ENCODE data around the gene HOXB9. TPM values are rescaled to one million over a fixed set of nuclear protein-coding genes. Genes with fewer than 3 reads are reported as not detected.

The HOXB9 gene
- total RNA-seq, 4 donors from 2014 or later: not detected

DNA sequence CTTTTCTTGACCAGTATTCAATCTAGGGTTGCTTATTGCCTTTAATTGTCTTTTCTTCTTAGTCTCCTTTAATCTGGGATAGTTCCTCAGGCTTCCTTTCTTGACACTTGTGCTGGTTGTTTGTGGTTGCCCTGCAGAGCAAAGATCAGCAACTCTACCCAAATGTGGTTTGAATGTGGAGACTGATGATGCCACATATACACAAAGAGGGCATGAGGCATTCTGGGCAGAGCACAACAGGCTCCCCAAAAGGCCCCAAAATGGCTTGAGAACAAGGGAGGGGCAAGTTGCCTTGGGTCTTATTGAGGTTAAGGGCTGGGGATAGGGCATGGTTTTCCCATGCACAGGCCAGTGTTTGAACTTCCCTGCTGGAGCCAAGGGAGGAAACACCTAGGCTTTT lies 29.8 kb upstream of the HOXB9 start:
- peaks cover 69% of the 10 kb centered on the region for H3K27me3 ChIP-seq
- H3K9me3 ChIP-seq: no peaks in the 10 kb centered on the region
- no peak for ATAC-seq
- H3K36me3 ChIP-seq: no peaks in the 10 kb centered on the region
- TF ChIP-seq POLR2AphosphoS5 (IDR thresholded peaks at IDR 0.05) (no peak), POLR2A (IDR thresholded peaks at IDR 0.05) (no peak), EP300 (IDR thresholded peaks at IDR 0.05) (no peak)
- TF ChIP-seq, protein P1, sequence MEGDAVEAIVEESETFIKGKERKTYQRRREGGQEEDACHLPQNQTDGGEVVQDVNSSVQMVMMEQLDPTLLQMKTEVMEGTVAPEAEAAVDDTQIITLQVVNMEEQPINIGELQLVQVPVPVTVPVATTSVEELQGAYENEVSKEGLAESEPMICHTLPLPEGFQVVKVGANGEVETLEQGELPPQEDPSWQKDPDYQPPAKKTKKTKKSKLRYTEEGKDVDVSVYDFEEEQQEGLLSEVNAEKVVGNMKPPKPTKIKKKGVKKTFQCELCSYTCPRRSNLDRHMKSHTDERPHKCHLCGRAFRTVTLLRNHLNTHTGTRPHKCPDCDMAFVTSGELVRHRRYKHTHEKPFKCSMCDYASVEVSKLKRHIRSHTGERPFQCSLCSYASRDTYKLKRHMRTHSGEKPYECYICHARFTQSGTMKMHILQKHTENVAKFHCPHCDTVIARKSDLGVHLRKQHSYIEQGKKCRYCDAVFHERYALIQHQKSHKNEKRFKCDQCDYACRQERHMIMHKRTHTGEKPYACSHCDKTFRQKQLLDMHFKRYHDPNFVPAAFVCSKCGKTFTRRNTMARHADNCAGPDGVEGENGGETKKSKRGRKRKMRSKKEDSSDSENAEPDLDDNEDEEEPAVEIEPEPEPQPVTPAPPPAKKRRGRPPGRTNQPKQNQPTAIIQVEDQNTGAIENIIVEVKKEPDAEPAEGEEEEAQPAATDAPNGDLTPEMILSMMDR (IDR thresholded peaks at IDR 0.05): no peak
- no peak overlapping the region for H3K27ac ChIP-seq
- H3K4me1 ChIP-seq: no peaks in the 10 kb centered on the region
- H3K4me3 ChIP-seq: no peak overlapping the region

DNA sequence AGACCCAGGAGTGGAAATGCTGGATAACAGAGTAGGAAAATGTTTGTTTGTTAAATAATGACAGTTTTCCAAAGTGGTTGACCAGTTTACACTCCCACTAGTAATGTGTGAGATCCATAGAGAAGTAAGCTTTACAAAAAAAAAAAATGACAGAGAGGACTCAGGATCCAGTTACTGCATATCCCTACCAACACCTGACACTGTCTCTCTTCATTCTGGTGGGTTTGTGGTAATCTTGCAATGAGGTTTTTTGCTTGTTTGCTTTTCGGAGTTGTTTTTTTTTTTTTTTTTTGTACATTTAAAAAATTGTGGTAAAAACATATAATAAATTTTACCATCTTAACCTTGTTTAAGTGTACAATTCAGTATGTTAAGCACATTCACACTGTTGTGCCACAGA lies 23.6 kb upstream of the HOXB9 start:
- H3K4me3 ChIP-seq: no peak overlapping the region
- H3K4me1 ChIP-seq: peaks cover 0 to 20% (median 12%) of the 10 kb centered on the region in 3 donors
- no peak overlapping the region for H3K27ac ChIP-seq
- H3K36me3 ChIP-seq: no peaks in the 10 kb centered on the region
- no peak for ATAC-seq
- H3K27me3 ChIP-seq: peaks cover 92% of the 10 kb centered on the region
- 56 to 71% methylated on average over 1 of the region's 1 CpG for WGBS, 2 donors (ENCODE audit: low coverage in 1 of 2)
- no peaks in the 10 kb centered on the region for H3K9me3 ChIP-seq
- TF ChIP-seq POLR2A (IDR thresholded peaks at IDR 0.05) (no peak), EP300 (IDR thresholded peaks at IDR 0.05) (no peak), POLR2AphosphoS5 (IDR thresholded peaks at IDR 0.05) (no peak)
- TF ChIP-seq, protein P1 (IDR thresholded peaks at IDR 0.05): no peak

DNA sequence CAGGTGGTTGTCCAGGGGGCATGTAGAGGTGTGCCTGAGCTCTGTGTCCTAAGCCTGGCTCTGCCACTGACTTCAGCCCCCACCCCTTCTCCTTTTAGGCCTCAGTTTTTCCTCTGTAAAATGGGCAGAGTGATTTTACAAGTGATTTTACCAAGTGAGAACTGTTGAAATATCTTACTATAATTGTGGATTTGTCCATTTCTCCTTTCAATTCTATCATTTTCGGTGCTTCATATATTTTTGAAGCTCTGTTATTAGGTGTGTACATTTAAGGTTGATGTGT lies 21.7 kb upstream of the HOXB9 start:
- peaks cover 0 to 20% (median 12%) of the 10 kb centered on the region in 3 donors for H3K4me1 ChIP-seq
- ATAC-seq: no peak
- peaks cover 98% of the 10 kb centered on the region for H3K27me3 ChIP-seq
- H3K9me3 ChIP-seq: no peaks in the 10 kb centered on the region
- no peak overlapping the region for H3K4me3 ChIP-seq
- H3K27ac ChIP-seq: no peak overlapping the region
- no peaks in the 10 kb centered on the region for H3K36me3 ChIP-seq
- TF ChIP-seq POLR2A (IDR thresholded peaks at IDR 0.05) (no peak), POLR2AphosphoS5 (IDR thresholded peaks at IDR 0.05) (no peak), EP300 (IDR thresholded peaks at IDR 0.05) (no peak)
- TF ChIP-seq, protein P1 (IDR thresholded peaks at IDR 0.05): no peak
- 64 to 71% methylated on average over 1 of the region's 1 CpG for WGBS, 2 donors (ENCODE audit: low coverage in 1 of 2)

DNA sequence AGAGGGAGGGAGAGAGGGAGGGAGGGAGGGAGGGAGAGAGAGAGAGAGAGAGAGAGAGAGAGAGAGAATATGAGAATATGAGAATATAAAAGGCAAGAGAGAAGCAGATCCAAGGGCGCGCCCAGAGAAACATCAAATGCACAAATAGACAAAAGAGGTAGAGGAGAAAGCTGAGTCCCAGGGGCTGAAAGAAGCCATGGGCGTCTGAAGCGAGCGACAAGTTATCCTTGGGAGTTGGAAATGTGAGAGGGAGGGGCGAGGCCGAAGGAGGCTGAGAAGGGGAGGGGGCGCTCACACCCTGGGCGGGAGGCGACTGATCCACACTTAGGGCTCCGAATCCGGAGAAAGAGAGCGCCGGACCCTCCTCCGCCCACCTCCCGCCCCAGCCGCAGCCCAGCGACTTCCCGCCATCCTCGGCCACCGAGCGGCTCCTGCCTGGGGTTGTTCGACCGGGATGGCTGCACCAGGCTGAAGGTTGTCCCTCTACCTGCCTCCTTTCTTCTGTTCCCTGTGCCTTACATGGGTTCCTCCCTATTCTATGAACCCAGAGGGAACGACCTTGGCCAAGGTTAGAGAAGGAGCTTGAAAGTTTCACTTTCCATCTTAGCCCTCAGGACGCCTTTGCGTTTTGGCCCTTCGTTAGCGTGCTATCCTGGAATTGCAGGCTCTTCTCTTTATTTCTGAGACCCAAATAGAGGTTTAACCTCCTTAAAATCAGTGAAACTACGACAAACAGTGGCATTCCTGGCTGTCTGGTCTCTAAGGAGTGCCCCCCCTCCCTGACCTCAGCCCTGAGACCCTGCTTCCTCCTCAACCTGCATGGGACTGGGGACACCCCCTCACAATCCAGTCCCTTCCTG lies 21.2 kb upstream of the HOXB9 start:
- WGBS, 2 donors (ENCODE audit: low coverage in 1 of 2): 3 to 4% methylated on average over 26 to 27 of the region's 30 CpGs
- H3K27ac ChIP-seq: no peak overlapping the region
- ATAC-seq: no peak
- H3K4me3 ChIP-seq: peak overlapping the region; percentile 8 to 46
- no peaks in the 10 kb centered on the region for H3K9me3 ChIP-seq
- H3K36me3 ChIP-seq: no peaks in the 10 kb centered on the region
- TF ChIP-seq POLR2A (IDR thresholded peaks at IDR 0.05): no peak
- TF ChIP-seq, protein P1 (IDR thresholded peaks at IDR 0.05): no peak
- no peak for TF ChIP-seq EP300 (IDR thresholded peaks at IDR 0.05)
- TF ChIP-seq POLR2AphosphoS5 (IDR thresholded peaks at IDR 0.05): no peak
- peaks cover 0 to 24% (median 12%) of the 10 kb centered on the region in 3 donors for H3K4me1 ChIP-seq
- peaks cover 100% of the 10 kb centered on the region for H3K27me3 ChIP-seq
